ENCODE data around the gene VN1R5.

Gene VN1R5

DNA sequence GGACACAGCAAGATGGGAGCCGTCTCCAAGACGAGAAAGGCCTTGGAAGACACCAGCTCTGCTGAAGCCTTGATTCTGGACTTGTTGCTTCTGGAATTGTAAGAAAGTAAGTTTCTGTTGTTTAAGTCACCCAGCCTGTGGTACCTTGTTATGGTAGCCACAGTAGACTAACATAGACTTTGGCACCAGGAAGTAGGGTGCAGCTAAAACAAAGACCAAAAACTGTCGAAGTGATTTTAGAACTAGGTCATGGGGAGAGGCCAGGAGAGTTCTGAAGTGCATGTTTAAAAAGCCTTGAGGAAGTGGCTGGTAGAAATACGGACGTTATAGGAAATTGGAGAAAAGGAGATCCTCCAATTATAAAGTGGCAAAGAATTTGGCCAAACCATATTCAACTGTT, 47.3 kb downstream of the VN1R5 start:
- DNase-seq = no peak

DNA sequence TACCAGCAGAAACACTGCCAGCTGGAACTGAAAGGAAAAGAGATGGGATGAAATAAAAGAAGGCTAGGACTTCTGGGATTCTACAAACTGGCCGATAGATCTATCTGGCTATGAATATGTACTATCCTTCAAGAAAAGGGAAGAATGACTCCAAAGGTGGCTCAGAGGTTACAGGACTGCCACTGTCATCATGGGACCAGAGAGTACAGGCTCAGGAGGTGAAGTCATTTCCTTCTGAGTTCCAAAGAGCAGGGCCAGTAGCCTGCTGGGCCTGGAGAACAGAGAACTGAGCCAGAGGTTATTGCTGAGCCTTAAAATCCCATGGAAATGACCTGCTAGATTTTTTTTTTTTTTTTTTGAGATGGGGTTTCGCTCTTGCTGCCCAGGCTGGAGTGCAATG, 48.2 kb downstream of the VN1R5 start:
- no peak for DNase-seq
